K562 (cell line): Measurements from ENCODE around the gene TTC9C. TPM values are rescaled to one million over a fixed set of nuclear protein-coding genes. Genes with fewer than 3 reads are reported as not detected.

Experiments
- ATAC-seq: fragments of 200-7000 bp; cut with Tn5 transposase; 3 replicates; pipeline ENCODE4 v1.9.1; 2020; ENCODE audit warnings: moderate library complexity
- BruUV-seq: library from RNA; stranded (reverse); fragments of 400-500 nt; replicated peaks from 2 replicates; lab custom pipeline; 2021; lab: Mats Ljungman, UMichigan
- CTCF ChIA-PET: fragments of 300-600 bp; formaldehyde crosslinking; extraction: SDS; loops from one replicate; lab custom pipeline; 2021; ENCODE audit warnings: low intra/inter-chr PET ratio; lab: Yijun Ruan, JAX
- POLR2A ChIA-PET: fragments of 300-600, 350-650 bp; sonication (Branson Sonifier 250); formaldehyde crosslinking; extraction: SDS; loops from one replicate; lab custom pipeline; 2021; ENCODE audit warnings: antibody characterized with exemption, inconsistent platforms; lab: Yijun Ruan, JAX
- DNase-seq, 4 experiments: peaks; one replicate each; pipeline versions ENCODE4 v3.0.0 to v3.0.0-alpha.2; 2011 to 2018; ENCODE audit warnings: low spot score in 3 of 4, mixed read lengths in 3 of 4; ENCODE audit errors: extremely low read depth in 1 of 4
- FAIRE-seq: peaks from 2 replicates; lab custom pipeline; 2011; peaks lifted over from hg19 to GRCh38; lab: Jason Lieb, UNC
- H2AFZ ChIP-seq: 2 replicates; pipeline ENCODE4 v1.6.0; 2011; ENCODE audit warnings: low read depth, low read length, control low read depth, inconsistent platforms
- H3K27ac ChIP-seq: fragments of 200-600 bp; 3 replicates; pipeline ENCODE4 v1.8.0; 2011; ENCODE audit warnings: low read depth, mild to moderate bottlenecking, control low read depth, inconsistent platforms, low read length, moderate library complexity, mixed read lengths; ENCODE audit errors: extremely low read depth
- H3K27me3 ChIP-seq, 2 experiments: fragments of 300-600 bp in 1 of 2; 2 replicates in 1 of 2; 3 replicates in 1 of 2; pipeline versions ENCODE4 v1.6.0 to v1.8.0; 2011; ENCODE audit warnings: inconsistent platforms in 2 of 2, low read length in 2 of 2, mild to moderate bottlenecking in 1 of 2, mixed read lengths in 1 of 2, moderate library complexity in 1 of 2; ENCODE audit not compliant: control insufficient read depth in 2 of 2, insufficient read depth in 2 of 2
- H3K36me3 ChIP-seq: fragments of 300-600 bp; 3 replicates; pipeline ENCODE4 v1.8.0; 2011; ENCODE audit warnings: mild to moderate bottlenecking, low read length, inconsistent platforms; ENCODE audit not compliant: control insufficient read depth, insufficient read depth
- H3K4me1 ChIP-seq, 2 experiments: fragments of 200-600 bp in 1 of 2; replicated peaks in 1 of 2; 2 replicates in 1 of 2; 3 replicates in 1 of 2; pipeline versions ENCODE4 v1.5.1 to v1.8.0; 2011; ENCODE audit warnings: inconsistent platforms in 2 of 2, low read length in 2 of 2, mild to moderate bottlenecking in 1 of 2, mixed read lengths in 1 of 2, moderate library complexity in 1 of 2; ENCODE audit not compliant: control insufficient read depth in 2 of 2, insufficient read depth in 2 of 2
- H3K4me2 ChIP-seq: 2 replicates; pipeline ENCODE4 v1.6.1; 2011; ENCODE audit warnings: low read length, control low read depth, inconsistent platforms, mixed read lengths; ENCODE audit not compliant: insufficient read depth
- H3K4me3 ChIP-seq: fragments of 200-600 bp; sonication (generic), shearing (Covaris generic); 2 replicates; pipeline ENCODE4 v1.5.1; 2016; ENCODE audit warnings: control low read depth, inconsistent platforms
- H3K79me2 ChIP-seq: fragments of 200-600 bp; 3 replicates; pipeline ENCODE4 v1.8.0; 2011; ENCODE audit warnings: low read length, inconsistent platforms; ENCODE audit not compliant: control insufficient read depth, insufficient read depth
- H3K9ac ChIP-seq, 2 experiments: 2 replicates each; pipeline versions ENCODE4 v1.6.0 to v1.6.1; 2011; ENCODE audit warnings: low read depth in 2 of 2, low read length in 2 of 2, control low read depth in 1 of 2, inconsistent platforms in 1 of 2, mild to moderate bottlenecking in 1 of 2, mixed read lengths in 1 of 2; ENCODE audit not compliant: insufficient read depth in 1 of 2
- H3K9me1 ChIP-seq: one replicate; pipeline ENCODE4 v1.6.0; 2011; ENCODE audit warnings: inconsistent platforms, mild to moderate bottlenecking, low read length, moderate library complexity; ENCODE audit not compliant: control insufficient read depth, insufficient read depth
- H3K9me3 ChIP-seq: replicated peaks from 2 replicates; pipeline ENCODE4 v1.5.1; 2011; ENCODE audit warnings: low read depth, low read length, inconsistent platforms; ENCODE audit not compliant: control insufficient read depth, insufficient read depth
- H4K20me1 ChIP-seq: replicated peaks from 2 replicates; pipeline ENCODE4 v1.6.1; 2011; ENCODE audit warnings: low read length, inconsistent platforms, mixed read lengths; ENCODE audit not compliant: control insufficient read depth, insufficient read depth
- CSDE1 ChIP-seq, 2 experiments: fragments of 450-650 bp; IDR thresholded peaks; 2 replicates each; pipeline ENCODE4 v1.6.1; 2016; ENCODE audit warnings: mild to moderate bottlenecking in 1 of 2
- GATAD2B ChIP-seq: fragments of 450-650 bp; IDR thresholded peaks from 2 replicates; pipeline ENCODE4 v1.6.1; 2017; ENCODE audit warnings: mild to moderate bottlenecking, borderline replicate concordance
- KDM2B ChIP-seq: fragments of 250-450 bp; sonication (Bioruptor Pico); IDR thresholded peaks from 2 replicates; pipeline ENCODE4 v1.8.0; 2021; ENCODE audit warnings: mild to moderate bottlenecking, moderate library complexity
- MAZ ChIP-seq, 2 experiments: fragments of 450-650 bp in 1 of 2; sonication (generic) in 1 of 2; formaldehyde crosslinking; IDR thresholded peaks in 1 of 2; conservative IDR thresholded peaks in 1 of 2; 2 replicates each; pipeline versions ENCODE4 v1.4.0 to v1.5.0; 2020; ENCODE audit warnings: mild to moderate bottlenecking in 1 of 2, missing genetic modification reagents in 1 of 2
- NFIC ChIP-seq: fragments of 450-650 bp; IDR thresholded peaks from 2 replicates; pipeline ENCODE4 v1.6.1; 2017; ENCODE audit warnings: mild to moderate bottlenecking, inconsistent platforms
- RCOR1 ChIP-seq, 2 experiments: IDR thresholded peaks; 2 replicates each; pipeline ENCODE4 v1.6.1; 2012; ENCODE audit warnings: low read depth in 2 of 2, low read length in 2 of 2, borderline replicate concordance in 1 of 2, improper control_type of control experiment in 1 of 2
- ZNF589 ChIP-seq: fragments of 200-800 bp; sonication (Bioruptor generic); IDR thresholded peaks from 2 replicates; pipeline ENCODE4 v1.6.1; 2016; ENCODE audit warnings: low read depth, missing genetic modification characterization, missing compliant biosample characterization
- WGBS: fragments of 100-300 bp; shearing (Covaris generic); methylation state at CpG from one replicate; pipeline ENCODE4 v1.1.6; 2016; ENCODE audit warnings: low coverage, mixed read lengths; ENCODE audit not compliant: insufficient coverage; ENCODE audit errors: missing lambda C conversion rate; 5-methylcytosine and 5-hydroxymethylcytosine counted together
- in situ Hi-C: fragments of 300-500 bp; cut with MboI; formaldehyde crosslinking; loops from 4 replicates; pipeline ENCODE4 v1.15.0; 2018; ENCODE audit warnings: inconsistent platforms, mixed read lengths
- intact Hi-C: fragments of 100-400 bp; cut with micrococcal nuclease; formaldehyde crosslinking; loops from 2 replicates; pipeline ENCODE4 v1.14.2; 2022
- polyA plus RNA-seq, 8 experiments: library from polyadenylated mRNA; depleted of rRNA in 4 of 8; stranded (reverse) in 5 of 8; unstranded in 3 of 8; fragments of >200 nt; fragmentation: Nextera tagmentation in 2 of 8; fragmentation: Illumina TruSeq in 1 of 8; extraction: Ambion mirVana in 2 of 8; extraction: Trizol in 1 of 8; gene quantifications; 2 replicates each; pipeline versions ENCODE4 v1.2.1 to v1.2.3, GENCODE V29; 2011 to 2014; ENCODE audit warnings: inconsistent platforms in 1 of 8, missing spikeins in 1 of 8
- total RNA-seq, 7 experiments: library from RNA; depleted of rRNA in 6 of 7; stranded (reverse); fragments of >200 nt in 6 of 7; fragmentation: Illumina TruSeq in 2 of 7; extraction: Trizol in 2 of 7; gene quantifications; 2 replicates each; pipeline versions ENCODE4 v1.2.1 to v1.2.3, GENCODE V29; 2011 to 2021; ENCODE audit warnings: low replicate concordance in 1 of 7
- TF ChIP-seq, protein P1 (sequence below): sonication (generic); formaldehyde crosslinking; IDR thresholded peaks from 2 replicates; pipeline ENCODE4 v1.8.0; 2022; ENCODE audit warnings: mild to moderate bottlenecking, missing genetic modification reagents, borderline replicate concordance
- TF ChIP-seq, protein P2 (sequence below): fragments of 450-650 bp; IDR thresholded peaks from 2 replicates; pipeline ENCODE4 v1.6.1; 2014; ENCODE audit warnings: low read depth, mild to moderate bottlenecking, moderate library complexity, borderline replicate concordance

TTC9C gene
- total and polyA plus RNA-seq, 9 of the 15 experiments (the other 6 are each of a cell fraction or from before 2014, with no cell fraction given), result 32.8 to 59.0 (median 37.1) TPM

DNA sequence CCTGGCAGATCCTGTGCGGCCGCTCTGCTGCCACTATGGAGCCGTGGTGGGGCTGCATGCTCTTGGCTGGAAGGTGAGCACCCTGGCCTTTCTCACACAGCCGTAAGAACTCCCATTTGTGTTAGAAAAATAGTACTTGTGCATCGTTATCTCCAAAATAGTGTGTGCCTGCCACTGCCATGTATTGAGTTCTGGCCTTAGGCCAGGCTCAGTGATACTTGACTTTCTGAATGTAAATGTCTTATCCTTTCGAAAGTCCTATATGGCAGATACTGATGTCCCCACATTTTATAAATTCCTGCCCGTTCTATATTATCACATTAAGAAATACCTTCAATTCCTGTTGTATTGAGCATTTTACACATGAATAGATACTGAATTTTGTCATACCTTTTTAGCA, 54.5 kb downstream of the TTC9C start:
- CTCF ChIA-PET, result no interaction called here
- no peak for DNase-seq
- no TSS peak for BruUV-seq
- no peak for FAIRE-seq
- H4K20me1 ChIP-seq, result no peaks in the 10 kb centered on the region
- ATAC-seq, result no peak
- no peak overlapping the region for H3K4me3 ChIP-seq
- no peak overlapping the region for H3K4me2 ChIP-seq
- H3K9ac ChIP-seq, result peak overlapping the region in 1 of 2 experiments; percentile 48; a peak in 1 of 4 replicates
- no peak overlapping the region for H2AFZ ChIP-seq
- H3K36me3 ChIP-seq, result peaks cover 39% of the 10 kb centered on the region; the same call in 1 of the 3 replicates
- no peaks in the 10 kb centered on the region for H3K9me3 ChIP-seq
- intact Hi-C loops (no loop called here), in situ Hi-C loops (no loop called here)
- WGBS, result 94% methylated on average over 7 of the region's 7 CpGs
- H3K9me1 ChIP-seq, result no peaks in the 10 kb centered on the region
- H3K79me2 ChIP-seq, result peaks cover 14% of the 10 kb centered on the region
- no peak overlapping the region for H3K27ac ChIP-seq
- H3K27me3 ChIP-seq, result no peaks in the 10 kb centered on the region
- H3K4me1 ChIP-seq, result peaks cover 4 to 15% of the 10 kb centered on the region in 2 experiments; a peak in 4 of 5 replicates
- no peak for TF ChIP-seq ZNF589 (CRISPR knock-in tag)
- TF ChIP-seq CSDE1 (IDR thresholded peaks at IDR 0.05), result no peak
- TF ChIP-seq NFIC, result peak; percentile 23; the same call in 1 of the 2 replicates
- POLR2A ChIA-PET, result interaction anchor here (0.7 to 0.8 kb wide), 2 partner anchors 11 to 59 kb away, joined by 3 to 4 read pairs; no protein-coding TSS in a partner anchor

DNA sequence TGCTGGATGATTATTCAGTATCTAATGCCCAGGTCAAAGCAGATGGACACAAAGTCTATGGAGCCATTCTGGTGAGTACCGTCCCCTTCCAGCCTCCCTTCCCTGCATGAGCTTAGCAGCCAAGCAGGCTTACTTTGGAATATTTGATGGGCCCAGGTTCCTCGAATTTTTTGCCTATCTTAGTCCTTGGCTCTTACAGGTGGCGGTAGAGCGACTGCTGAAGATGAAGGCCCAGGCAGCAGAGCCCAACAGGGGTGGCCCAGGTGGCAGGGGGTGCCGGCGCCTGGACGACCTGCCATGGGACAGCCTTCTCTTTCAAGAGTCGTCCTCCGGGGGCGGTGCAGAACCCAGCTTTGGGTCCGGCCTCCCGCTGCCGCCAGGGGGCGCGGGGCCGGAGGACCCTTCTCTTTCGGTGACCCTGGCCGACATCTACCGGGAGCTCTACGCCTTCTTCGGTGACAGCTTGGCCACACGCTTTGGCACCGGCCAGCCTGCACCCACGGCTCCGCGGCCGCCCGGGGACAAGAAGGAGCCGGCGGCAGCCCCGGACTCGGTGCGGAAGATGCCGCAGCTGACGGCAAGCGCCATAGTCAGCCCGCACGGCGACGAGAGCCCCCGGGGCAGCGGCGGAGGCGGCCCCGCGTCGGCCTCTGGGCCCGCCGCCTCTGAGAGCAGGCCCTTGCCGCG, 58.2 kb downstream of the TTC9C start:
- no peak for FAIRE-seq
- WGBS, result under 1% methylated on average over 31 of the region's 51 CpGs
- TF ChIP-seq GATAD2B (peak; percentile 50; the same call in 1 of the 2 replicates), MAZ (CRISPR knock-in tag; conservative IDR thresholded peaks at IDR 0.05 in 1 of 2, IDR thresholded peaks at IDR 0.05 in 1 of 2) (peak in 1 of 2 experiments; percentile 48; a peak in 2 of 4 replicates), RCOR1 (IDR thresholded peaks at IDR 0.05; ENCODE audit: borderline replicate concordance in 1 of 2, low read depth in 2 of 2, low read length in 2 of 2) (peak in 1 of 2 experiments; percentile 77; a peak in 2 of 4 replicates), KDM2B (CRISPR knock-in tag) (no peak)
- TF ChIP-seq, protein P1, sequence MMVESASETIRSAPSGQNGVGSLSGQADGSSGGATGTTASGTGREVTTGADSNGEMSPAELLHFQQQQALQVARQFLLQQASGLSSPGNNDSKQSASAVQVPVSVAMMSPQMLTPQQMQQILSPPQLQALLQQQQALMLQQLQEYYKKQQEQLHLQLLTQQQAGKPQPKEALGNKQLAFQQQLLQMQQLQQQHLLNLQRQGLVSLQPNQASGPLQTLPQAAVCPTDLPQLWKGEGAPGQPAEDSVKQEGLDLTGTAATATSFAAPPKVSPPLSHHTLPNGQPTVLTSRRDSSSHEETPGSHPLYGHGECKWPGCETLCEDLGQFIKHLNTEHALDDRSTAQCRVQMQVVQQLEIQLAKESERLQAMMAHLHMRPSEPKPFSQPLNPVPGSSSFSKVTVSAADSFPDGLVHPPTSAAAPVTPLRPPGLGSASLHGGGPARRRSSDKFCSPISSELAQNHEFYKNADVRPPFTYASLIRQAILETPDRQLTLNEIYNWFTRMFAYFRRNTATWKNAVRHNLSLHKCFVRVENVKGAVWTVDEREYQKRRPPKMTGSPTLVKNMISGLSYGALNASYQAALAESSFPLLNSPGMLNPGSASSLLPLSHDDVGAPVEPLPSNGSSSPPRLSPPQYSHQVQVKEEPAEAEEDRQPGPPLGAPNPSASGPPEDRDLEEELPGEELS, result peak; percentile 18; the same call in 1 of the 2 replicates
- TF ChIP-seq, protein P2, sequence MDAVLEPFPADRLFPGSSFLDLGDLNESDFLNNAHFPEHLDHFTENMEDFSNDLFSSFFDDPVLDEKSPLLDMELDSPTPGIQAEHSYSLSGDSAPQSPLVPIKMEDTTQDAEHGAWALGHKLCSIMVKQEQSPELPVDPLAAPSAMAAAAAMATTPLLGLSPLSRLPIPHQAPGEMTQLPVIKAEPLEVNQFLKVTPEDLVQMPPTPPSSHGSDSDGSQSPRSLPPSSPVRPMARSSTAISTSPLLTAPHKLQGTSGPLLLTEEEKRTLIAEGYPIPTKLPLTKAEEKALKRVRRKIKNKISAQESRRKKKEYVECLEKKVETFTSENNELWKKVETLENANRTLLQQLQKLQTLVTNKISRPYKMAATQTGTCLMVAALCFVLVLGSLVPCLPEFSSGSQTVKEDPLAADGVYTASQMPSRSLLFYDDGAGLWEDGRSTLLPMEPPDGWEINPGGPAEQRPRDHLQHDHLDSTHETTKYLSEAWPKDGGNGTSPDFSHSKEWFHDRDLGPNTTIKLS, result 0 out of 2 replicates have a peak, but pooled peaks have one; percentile 9

More for the DNA sequence above, 58.2 kb downstream of the TTC9C start:
- in situ Hi-C loops, result no loop called here
- DNase-seq (peak; percentile 82 to 94 (median 87)), ATAC-seq (peak; percentile 80)
- intact Hi-C loops, result loop anchor here (1.0 to 2.0 kb wide), 6 partner anchors 46 to 238 kb away; partner anchors contain the start of genes HNRNPUL2, SLC3A2, STX5 and TEX54
- no peaks in the 10 kb centered on the region for H3K27me3 ChIP-seq
- peak overlapping the region; percentile 92 for H3K27ac ChIP-seq
- H3K4me2 ChIP-seq, result peak overlapping the region; percentile 92
- peak overlapping the region; percentile 68 to 99 for H3K9ac ChIP-seq
- POLR2A ChIA-PET, result interaction anchor here (0.6 to 11.4 kb wide), 32 partner anchors 8 to 615 kb away, joined by 3 to 116 read pairs (median 4); partner anchors contain the start of genes C11orf98, CSKMT, HNRNPUL2 and LBHD1
- H3K36me3 ChIP-seq, result peaks cover 53% of the 10 kb centered on the region; the same call in 2 of the 3 replicates
- no peaks in the 10 kb centered on the region for H4K20me1 ChIP-seq
- BruUV-seq, result no TSS peak
- peaks cover 51% of the 10 kb centered on the region for H3K79me2 ChIP-seq
- peak overlapping the region; percentile 82 for H3K4me3 ChIP-seq
- peak overlapping the region; percentile 82 for H2AFZ ChIP-seq
- H3K4me1 ChIP-seq, result peaks cover 22 to 25% of the 10 kb centered on the region in 2 experiments
- CTCF ChIA-PET, result interaction anchor here (0.6 to 4.5 kb wide), 7 partner anchors 54 to 237 kb away, joined by 3 to 51 read pairs (median 6); partner anchors contain the start of gene SLC3A2
- no peaks in the 10 kb centered on the region for H3K9me3 ChIP-seq
- no peaks in the 10 kb centered on the region for H3K9me1 ChIP-seq
